ENCODE results near the gene PTPRD.

Gene PTPRD

GRCh38 chr9:10651012-10651411 is 38.2 kb upstream of the PTPRD start:
- Histone ChIP-seq H3K27ac (ENCODE audit: extremely low read depth, low read depth, low read length) (no peak overlapping the region), H3K36me3 (ENCODE audit: control insufficient read depth in 2 of 2, insufficient read depth in 1 of 2, low read length in 2 of 2) (no peaks in the 10 kb centered on the region), H3K4me1 (ENCODE audit: control insufficient read depth, insufficient read depth, low read length) (no peaks in the 10 kb centered on the region), H3K4me3 (ENCODE audit: low read depth, low read length) (no peak overlapping the region), H3K9me3 (ENCODE audit: control insufficient read depth, insufficient read depth, low read depth, low read length) (no peaks in the 10 kb centered on the region)
- TF ChIP-seq ZBTB48 (tag by site-specific recombination; IDR thresholded peaks at IDR 0.05) (no peak), ZNF394 (tag by site-specific recombination; IDR thresholded peaks at IDR 0.05; ENCODE audit: borderline replicate concordance) (no peak), KLF1 (tag by site-specific recombination; IDR thresholded peaks at IDR 0.05) (no peak), ZNF549 (tag by site-specific recombination; IDR thresholded peaks at IDR 0.05) (no peak), ZBTB44 (tag by site-specific recombination; IDR thresholded peaks at IDR 0.05) (no peak), PBX3 (CRISPR knock-in tag; IDR thresholded peaks at IDR 0.05) (no peak), ZSCAN23 (tag by site-specific recombination; IDR thresholded peaks at IDR 0.05) (no peak), ZNF777 (tag by site-specific recombination; IDR thresholded peaks at IDR 0.05; ENCODE audit: borderline replicate concordance) (no peak), SP2 (tag by site-specific recombination; IDR thresholded peaks at IDR 0.05) (no peak), ZNF629 (tag by site-specific recombination; IDR thresholded peaks at IDR 0.05) (no peak), ZNF324 (tag by site-specific recombination; IDR thresholded peaks at IDR 0.05) (no peak), ZNF37A (tag by site-specific recombination; IDR thresholded peaks at IDR 0.05) (no peak), ZNF664 (tag by site-specific recombination; IDR thresholded peaks at IDR 0.05) (no peak), ZNF132 (tag by site-specific recombination; IDR thresholded peaks at IDR 0.05; ENCODE audit: borderline replicate concordance) (no peak), ZNF558 (tag by site-specific recombination; IDR thresholded peaks at IDR 0.05) (no peak), HOXC10 (CRISPR knock-in tag; IDR thresholded peaks at IDR 0.05) (no peak)
- ChIA-PET CTCF (no interaction called here), POLR2A (no interaction called here)

- CTCF ChIA-PET, result no interaction called here
- no peak overlapping the region for H3K4me3 ChIP-seq (ENCODE audit: low read depth, low read length)
Measured at GRCh38 chr9:10649076-10649475, 36.3 kb upstream of the PTPRD start.

More at GRCh38 chr9:10649076-10649475, 36.3 kb upstream of the PTPRD start:
- Histone ChIP-seq H3K9me3 (ENCODE audit: control insufficient read depth, insufficient read depth, low read depth, low read length) (no peaks in the 10 kb centered on the region), H3K36me3 (ENCODE audit: control insufficient read depth in 2 of 2, insufficient read depth in 1 of 2, low read length in 2 of 2) (no peaks in the 10 kb centered on the region), H3K4me1 (ENCODE audit: control insufficient read depth, insufficient read depth, low read length) (no peaks in the 10 kb centered on the region), H3K27ac (ENCODE audit: extremely low read depth, low read depth, low read length) (no peak overlapping the region)
- POLR2A ChIA-PET, result no interaction called here
- TF ChIP-seq ZNF548 (tag by site-specific recombination; IDR thresholded peaks at IDR 0.05) (no peak), INSM2 (tag by site-specific recombination; IDR thresholded peaks at IDR 0.05) (no peak), ZNF175 (tag by site-specific recombination; IDR thresholded peaks at IDR 0.05) (no peak), ZBTB21 (tag by site-specific recombination; IDR thresholded peaks at IDR 0.05) (no peak), SP2 (tag by site-specific recombination; IDR thresholded peaks at IDR 0.05) (no peak), ZNF169 (tag by site-specific recombination; IDR thresholded peaks at IDR 0.05) (no peak), ZNF239 (tag by site-specific recombination; IDR thresholded peaks at IDR 0.05) (no peak), ZNF248 (tag by site-specific recombination; IDR thresholded peaks at IDR 0.05) (no peak), SCRT2 (tag by site-specific recombination; IDR thresholded peaks at IDR 0.05) (no peak), GLI2 (tag by site-specific recombination; IDR thresholded peaks at IDR 0.05; ENCODE audit: borderline replicate concordance, low read depth) (no peak), ZNF23 (tag by site-specific recombination; IDR thresholded peaks at IDR 0.05; ENCODE audit: borderline replicate concordance) (no peak), ZNF121 (tag by site-specific recombination; IDR thresholded peaks at IDR 0.05) (no peak), GLIS1 (tag by site-specific recombination; IDR thresholded peaks at IDR 0.05) (no peak), ZNF280D (tag by site-specific recombination; IDR thresholded peaks at IDR 0.05) (no peak), ZNF585B (tag by site-specific recombination; IDR thresholded peaks at IDR 0.05) (no peak), ZNF785 (tag by site-specific recombination; IDR thresholded peaks at IDR 0.05) (no peak)
